Progenitor cell of endocrine pancreas (in vitro differentiated cells): ENCODE measurements around the gene STK32C. TPM values are rescaled to one million over a fixed set of nuclear protein-coding genes. Genes with fewer than 3 reads are reported as not detected.
A peak's percentile ranks its signal among the peaks of the same experiment; 100 is the strongest.

Source experiments
- DNase-seq: peaks from one replicate; pipeline ENCODE4 v3.0.0; 2021; ENCODE audit warnings: low spot score; ENCODE audit not compliant: unreplicated experiment
- H3K27ac Mint-ChIP-seq: 2 replicates; pipeline ENCODE4 v1.8.0; 2021; ENCODE audit warnings: mild to moderate bottlenecking, moderate library complexity, mixed read lengths
- H3K27me3 Mint-ChIP-seq: 2 replicates; pipeline ENCODE4 v1.8.0; 2021; ENCODE audit warnings: mixed read lengths
- H3K36me3 Mint-ChIP-seq: 2 replicates; pipeline ENCODE4 v1.8.0; 2022; ENCODE audit warnings: mixed read lengths; ENCODE audit not compliant: insufficient read depth
- H3K4me1 Mint-ChIP-seq: 2 replicates; pipeline ENCODE4 v1.8.0; 2021; ENCODE audit warnings: low read depth, mixed read lengths
- H3K4me3 Mint-ChIP-seq: 2 replicates; pipeline ENCODE4 v1.8.0; 2021; ENCODE audit warnings: low read depth, mild to moderate bottlenecking, moderate library complexity, mixed read lengths
- H3K9me3 Mint-ChIP-seq: 2 replicates; pipeline ENCODE4 v1.8.0; 2021; ENCODE audit warnings: low read depth, mixed read lengths
- total RNA-seq: library from RNA; stranded (reverse); gene quantifications from 2 replicates; pipeline ENCODE4 v1.2.1, GENCODE V29; 2021
- TF ChIP-seq, protein P1 (sequence below): fragments of 200-600 bp; sonication (generic); IDR thresholded peaks from one replicate; pipeline ENCODE4 v1.5.0; 2021; ENCODE audit warnings: antibody characterized with exemption, mild to moderate bottlenecking; ENCODE audit not compliant: unreplicated experiment

The STK32C gene
- total RNA-seq, 1 donor from 2014 or later: 10.0 TPM

DNA sequence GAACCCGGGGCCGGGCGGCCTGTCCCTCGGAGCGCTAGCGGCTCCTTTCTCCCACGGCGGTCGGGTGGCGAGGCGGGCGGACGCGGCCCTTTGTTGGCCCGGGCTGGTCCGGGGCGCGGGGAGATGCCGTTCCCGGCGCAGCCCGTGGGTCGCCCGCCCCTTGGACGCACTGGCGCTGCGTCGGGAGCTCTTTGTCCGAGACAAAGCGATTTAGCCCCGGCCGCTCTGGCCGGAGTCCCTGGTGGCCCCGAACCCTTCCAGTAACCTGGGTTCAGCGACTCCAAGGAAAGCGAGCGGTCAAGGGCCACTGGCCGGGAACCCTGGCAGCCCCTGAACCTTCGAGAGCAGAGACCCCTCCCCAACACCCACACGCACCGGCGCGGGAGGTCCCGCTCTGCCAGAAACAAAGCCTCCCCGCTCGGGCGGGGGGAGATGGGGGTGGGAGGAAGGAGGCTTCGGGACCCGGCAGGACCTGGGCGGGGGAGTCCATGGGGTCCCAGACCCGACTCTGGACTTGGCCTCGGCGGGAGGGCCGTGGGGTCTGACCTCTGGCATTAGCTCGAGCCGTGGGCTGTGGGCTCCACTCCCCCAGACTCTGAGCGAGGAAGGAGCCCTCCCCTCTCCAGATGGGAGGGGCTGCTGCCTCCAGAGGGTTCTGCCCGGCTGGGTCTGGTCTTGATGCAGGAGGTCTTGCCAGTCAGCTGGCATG is 120.2 kb downstream of the STK32C start:
- Mint-ChIP-seq H3K27ac (no peak overlapping the region), H3K9me3 (no peaks in the 10 kb centered on the region), H3K4me3 (peak overlapping the region; percentile 73), H3K27me3 (peaks cover 48% of the 10 kb centered on the region), H3K4me1 (peaks cover 5% of the 10 kb centered on the region), H3K36me3 (peaks cover 12% of the 10 kb centered on the region)
- TF ChIP-seq, protein P1, sequence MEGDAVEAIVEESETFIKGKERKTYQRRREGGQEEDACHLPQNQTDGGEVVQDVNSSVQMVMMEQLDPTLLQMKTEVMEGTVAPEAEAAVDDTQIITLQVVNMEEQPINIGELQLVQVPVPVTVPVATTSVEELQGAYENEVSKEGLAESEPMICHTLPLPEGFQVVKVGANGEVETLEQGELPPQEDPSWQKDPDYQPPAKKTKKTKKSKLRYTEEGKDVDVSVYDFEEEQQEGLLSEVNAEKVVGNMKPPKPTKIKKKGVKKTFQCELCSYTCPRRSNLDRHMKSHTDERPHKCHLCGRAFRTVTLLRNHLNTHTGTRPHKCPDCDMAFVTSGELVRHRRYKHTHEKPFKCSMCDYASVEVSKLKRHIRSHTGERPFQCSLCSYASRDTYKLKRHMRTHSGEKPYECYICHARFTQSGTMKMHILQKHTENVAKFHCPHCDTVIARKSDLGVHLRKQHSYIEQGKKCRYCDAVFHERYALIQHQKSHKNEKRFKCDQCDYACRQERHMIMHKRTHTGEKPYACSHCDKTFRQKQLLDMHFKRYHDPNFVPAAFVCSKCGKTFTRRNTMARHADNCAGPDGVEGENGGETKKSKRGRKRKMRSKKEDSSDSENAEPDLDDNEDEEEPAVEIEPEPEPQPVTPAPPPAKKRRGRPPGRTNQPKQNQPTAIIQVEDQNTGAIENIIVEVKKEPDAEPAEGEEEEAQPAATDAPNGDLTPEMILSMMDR: no peak
- DNase-seq: no peak

DNA sequence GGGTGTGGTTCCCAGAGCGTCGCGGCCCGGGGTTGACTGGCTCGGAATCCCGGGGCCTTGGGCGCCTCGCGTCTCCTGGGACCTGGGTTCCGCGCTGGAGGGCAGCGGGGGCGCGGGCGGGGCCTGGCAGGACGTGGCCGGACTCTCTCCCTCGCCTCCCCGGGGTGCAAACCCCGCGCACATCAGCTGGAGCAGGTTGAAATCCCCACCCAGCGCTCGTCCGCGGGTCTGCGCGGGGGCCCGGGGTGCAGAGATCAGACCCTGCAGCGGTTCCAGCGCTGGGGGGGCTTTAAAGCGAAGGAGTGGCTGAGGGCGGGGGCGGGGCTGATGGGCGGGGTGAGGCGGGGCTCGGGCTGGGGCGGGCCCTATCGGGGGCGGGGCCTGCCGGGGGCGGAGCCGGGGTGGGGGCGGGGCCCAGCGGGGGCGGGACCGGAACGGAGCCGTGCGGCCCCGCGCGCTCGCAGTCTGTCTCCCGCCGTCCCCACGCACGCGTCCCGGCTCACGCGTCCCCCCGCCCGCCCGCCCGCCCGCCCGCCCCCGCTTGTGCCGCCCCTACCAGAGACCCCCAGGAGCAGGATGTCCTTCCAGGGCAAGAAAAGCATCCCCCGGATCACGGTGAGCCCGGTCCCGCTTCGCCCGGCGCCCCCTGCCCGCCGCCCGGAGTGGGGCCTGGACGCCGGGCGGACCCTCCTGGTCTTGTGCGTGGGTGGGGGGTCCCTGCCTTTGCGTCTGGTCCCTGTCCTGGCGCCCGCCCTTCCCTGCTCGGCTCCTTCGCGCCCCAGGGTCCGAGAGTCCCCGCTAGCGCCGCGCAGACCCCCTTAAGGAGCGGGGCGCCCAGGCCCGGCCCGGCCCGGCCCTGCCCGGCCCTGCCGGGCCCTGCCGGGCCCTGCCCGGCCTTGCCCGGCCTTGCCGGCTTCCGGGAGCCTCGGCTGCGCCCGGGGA is 121.0 kb downstream of the STK32C start, which contains the start of gene DPYSL4:
TSS of gene DPYSL4 (plus strand) at position 461 of the 942 bp plus-strand sequence. CDS start at position 577, 116 bp downstream.
- Mint-ChIP-seq H3K9me3 (no peaks in the 10 kb centered on the region), H3K27me3 (peaks cover 56% of the 10 kb centered on the region), H3K4me3 (peak within 1 kb of the TSS; percentile 73), H3K4me1 (peaks cover 5% of the 10 kb centered on the region), H3K27ac (no peak within 1 kb of the TSS), H3K36me3 (peaks cover 12% of the 10 kb centered on the region)
- TF ChIP-seq, protein P1: no peak
- no peak for DNase-seq

DNA sequence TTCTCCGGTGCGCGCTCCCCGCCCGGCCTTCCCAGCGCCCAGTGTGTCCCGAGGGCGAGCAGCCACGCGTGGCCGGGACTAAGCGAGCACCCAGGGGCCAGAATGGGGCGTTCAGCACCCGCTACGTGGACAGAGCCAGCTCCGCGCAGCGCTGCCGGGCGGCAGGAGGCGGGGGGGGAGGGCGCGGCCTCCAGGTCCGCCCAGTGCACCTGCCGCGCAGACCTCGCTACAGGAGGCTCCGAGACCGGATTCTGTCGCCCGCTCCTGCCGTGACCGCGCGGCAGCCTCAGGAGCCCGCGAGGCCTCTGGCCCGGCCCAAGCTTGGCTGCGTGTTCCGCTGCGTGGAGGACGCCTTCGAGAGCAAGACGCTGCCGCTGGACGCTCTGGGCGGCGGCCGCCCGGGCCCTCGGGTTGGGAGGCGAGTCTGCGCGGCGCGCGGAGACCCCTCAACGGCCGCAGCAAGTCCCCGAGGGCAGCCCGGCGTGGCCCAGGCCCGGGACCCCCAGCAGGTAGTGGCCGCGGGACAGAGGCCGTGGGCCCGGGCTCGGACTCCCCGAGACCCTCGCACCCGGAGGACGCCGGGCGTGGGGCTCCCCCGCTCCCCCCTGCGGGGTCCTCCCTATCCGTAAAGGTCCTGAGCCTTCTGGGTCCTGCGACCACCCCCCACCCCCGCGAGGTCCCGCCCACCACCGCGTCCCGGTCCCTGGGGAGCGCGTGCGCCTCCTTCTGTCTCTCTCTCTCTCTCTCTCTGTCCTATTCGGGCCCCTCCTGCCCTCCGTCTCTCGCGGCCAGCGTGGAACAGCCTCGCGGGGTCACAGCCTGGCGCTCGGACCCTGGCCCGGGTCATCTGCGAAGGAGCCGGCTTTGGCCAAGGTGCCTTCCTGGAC is 121.9 kb downstream of the STK32C start:
- no peaks in the 10 kb centered on the region for H3K9me3 Mint-ChIP-seq
- peaks cover 12% of the 10 kb centered on the region for H3K36me3 Mint-ChIP-seq
- peak overlapping the region; percentile 42 for H3K4me3 Mint-ChIP-seq
- TF ChIP-seq, protein P1: no peak
- H3K27ac Mint-ChIP-seq: no peak overlapping the region
- peaks cover 5% of the 10 kb centered on the region for H3K4me1 Mint-ChIP-seq
- peak; percentile 65 for DNase-seq
- H3K27me3 Mint-ChIP-seq: peaks cover 66% of the 10 kb centered on the region

DNA sequence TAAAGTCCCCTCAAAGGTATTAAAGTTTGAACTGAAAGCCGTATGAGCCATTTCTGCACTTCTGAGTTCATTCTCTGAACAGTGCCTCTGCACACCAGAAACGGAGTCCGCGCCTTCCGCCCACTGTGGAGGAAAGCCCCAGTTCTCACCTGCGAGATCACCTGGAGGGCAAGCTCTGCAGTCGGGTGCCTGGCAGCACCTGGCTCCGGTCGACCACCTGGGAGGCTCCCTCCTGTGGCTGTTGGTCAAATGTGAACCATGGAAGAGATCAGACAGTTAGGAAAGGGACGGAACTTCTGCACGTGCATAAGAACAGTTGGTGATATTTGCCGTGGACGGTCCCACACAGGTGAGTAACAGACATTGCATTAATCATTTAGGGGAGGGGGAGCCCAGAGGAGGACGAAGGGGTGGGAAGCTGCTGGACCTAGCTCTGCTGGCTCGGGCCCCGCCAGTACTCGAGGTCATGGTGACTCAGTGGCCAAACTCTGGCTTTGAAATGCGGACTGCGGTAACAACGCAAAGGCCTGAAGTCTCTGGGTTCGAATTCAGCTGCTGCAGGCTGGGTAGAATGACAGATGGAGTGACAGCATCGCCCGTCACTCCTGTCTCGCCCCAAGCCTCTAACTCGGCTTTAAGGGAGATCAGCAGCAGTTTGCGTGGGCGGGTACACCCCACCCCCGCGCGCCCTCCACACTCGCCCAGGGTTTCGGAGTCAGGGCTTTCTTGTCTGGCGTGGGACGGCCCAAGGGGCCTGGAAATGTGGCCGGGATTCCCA is 122.7 kb downstream of the STK32C start:
- Mint-ChIP-seq H3K36me3 (peaks cover 5% of the 10 kb centered on the region), H3K27ac (no peak overlapping the region), H3K9me3 (no peaks in the 10 kb centered on the region), H3K4me1 (peaks cover 5% of the 10 kb centered on the region), H3K4me3 (peak overlapping the region; percentile 15), H3K27me3 (peaks cover 67% of the 10 kb centered on the region)
- TF ChIP-seq, protein P1: no peak
- DNase-seq: no peak
